ENCODE data around the gene BTBD9. TPM values are rescaled to one million over a fixed set of nuclear protein-coding genes. Genes with fewer than 3 reads are reported as not detected.

The BTBD9 gene
- total RNA-seq, 1 donor from 2014 or later, result 14.8 TPM

DNA sequence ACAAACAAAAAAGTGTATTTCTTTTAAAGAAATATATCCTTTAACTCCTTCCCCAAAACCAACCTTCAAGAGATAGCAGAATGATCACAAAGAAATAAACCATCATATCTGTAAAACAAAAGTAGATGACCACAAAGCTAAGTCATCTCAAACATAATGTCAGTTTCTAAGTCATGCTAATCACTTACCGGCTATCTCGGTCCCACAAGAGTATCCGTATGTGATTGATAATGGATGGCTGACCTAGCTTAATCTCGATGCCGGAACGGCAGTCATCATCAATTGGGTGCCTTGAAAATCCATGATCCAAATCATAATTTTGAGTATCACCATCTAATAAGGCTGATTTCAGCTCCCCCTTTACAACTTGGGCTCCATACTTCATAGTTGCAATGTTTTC is 59.7 kb downstream of the BTBD9 start:
- H3K4me1 Mint-ChIP-seq (ENCODE audit: low read depth), result no peaks in the 10 kb centered on the region

DNA sequence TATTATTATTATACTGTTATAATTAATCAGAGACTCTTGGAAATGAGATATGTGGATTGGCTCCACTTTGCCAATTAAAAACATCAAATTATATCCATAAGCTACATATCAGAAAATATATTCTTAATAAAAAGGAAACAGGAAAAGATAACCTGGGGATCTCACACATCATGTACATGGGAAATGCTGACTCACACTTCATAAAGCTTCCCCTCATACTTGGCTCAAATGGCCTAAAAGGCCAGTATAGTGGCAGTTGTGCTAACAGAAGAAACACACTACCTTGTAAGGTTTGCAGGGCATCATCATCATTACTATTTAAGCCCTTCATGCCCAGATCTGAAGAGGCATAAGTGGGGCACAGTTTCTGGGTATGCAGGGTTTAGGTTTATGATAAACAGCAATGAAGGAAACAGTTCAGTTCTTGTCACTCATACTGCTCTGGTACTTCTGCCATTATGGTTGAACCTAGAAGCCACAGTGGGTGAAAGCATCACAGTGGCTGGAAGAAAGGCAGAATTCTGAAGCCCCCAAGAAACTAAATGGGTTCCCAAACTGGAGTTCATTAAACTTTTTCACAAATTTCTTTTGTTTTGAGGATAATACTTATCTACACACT is 60.6 kb downstream of the BTBD9 start:
- Mint-ChIP-seq H3K27me3 (ENCODE audit: low read depth) (no peaks in the 10 kb centered on the region), H3K36me3 (ENCODE audit: low read depth) (peaks cover 9% of the 10 kb centered on the region), H3K4me3 (ENCODE audit: unreplicated experiment) (no peak overlapping the region), H3K27ac (ENCODE audit: unreplicated experiment) (no peak overlapping the region), H3K4me1 (ENCODE audit: low read depth) (no peaks in the 10 kb centered on the region), H3K9me3 (ENCODE audit: low read depth) (peaks cover 5% of the 10 kb centered on the region)
- TF ChIP-seq, protein P1, sequence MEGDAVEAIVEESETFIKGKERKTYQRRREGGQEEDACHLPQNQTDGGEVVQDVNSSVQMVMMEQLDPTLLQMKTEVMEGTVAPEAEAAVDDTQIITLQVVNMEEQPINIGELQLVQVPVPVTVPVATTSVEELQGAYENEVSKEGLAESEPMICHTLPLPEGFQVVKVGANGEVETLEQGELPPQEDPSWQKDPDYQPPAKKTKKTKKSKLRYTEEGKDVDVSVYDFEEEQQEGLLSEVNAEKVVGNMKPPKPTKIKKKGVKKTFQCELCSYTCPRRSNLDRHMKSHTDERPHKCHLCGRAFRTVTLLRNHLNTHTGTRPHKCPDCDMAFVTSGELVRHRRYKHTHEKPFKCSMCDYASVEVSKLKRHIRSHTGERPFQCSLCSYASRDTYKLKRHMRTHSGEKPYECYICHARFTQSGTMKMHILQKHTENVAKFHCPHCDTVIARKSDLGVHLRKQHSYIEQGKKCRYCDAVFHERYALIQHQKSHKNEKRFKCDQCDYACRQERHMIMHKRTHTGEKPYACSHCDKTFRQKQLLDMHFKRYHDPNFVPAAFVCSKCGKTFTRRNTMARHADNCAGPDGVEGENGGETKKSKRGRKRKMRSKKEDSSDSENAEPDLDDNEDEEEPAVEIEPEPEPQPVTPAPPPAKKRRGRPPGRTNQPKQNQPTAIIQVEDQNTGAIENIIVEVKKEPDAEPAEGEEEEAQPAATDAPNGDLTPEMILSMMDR (IDR thresholded peaks at IDR 0.05), result no peak
- no peak for DNase-seq (ENCODE audit: low spot score)

More for the DNA sequence above, 59.7 kb downstream of the BTBD9 start:
- H3K4me3 Mint-ChIP-seq (ENCODE audit: unreplicated experiment), result no peak overlapping the region
- H3K27ac Mint-ChIP-seq (ENCODE audit: unreplicated experiment), result no peak overlapping the region
- H3K27me3 Mint-ChIP-seq (ENCODE audit: low read depth), result no peaks in the 10 kb centered on the region
- DNase-seq (ENCODE audit: low spot score), result no peak
- H3K9me3 Mint-ChIP-seq (ENCODE audit: low read depth), result no peaks in the 10 kb centered on the region
- H3K36me3 Mint-ChIP-seq (ENCODE audit: low read depth), result peaks cover 6% of the 10 kb centered on the region
- TF ChIP-seq, protein P1 (IDR thresholded peaks at IDR 0.05), result no peak

DNA sequence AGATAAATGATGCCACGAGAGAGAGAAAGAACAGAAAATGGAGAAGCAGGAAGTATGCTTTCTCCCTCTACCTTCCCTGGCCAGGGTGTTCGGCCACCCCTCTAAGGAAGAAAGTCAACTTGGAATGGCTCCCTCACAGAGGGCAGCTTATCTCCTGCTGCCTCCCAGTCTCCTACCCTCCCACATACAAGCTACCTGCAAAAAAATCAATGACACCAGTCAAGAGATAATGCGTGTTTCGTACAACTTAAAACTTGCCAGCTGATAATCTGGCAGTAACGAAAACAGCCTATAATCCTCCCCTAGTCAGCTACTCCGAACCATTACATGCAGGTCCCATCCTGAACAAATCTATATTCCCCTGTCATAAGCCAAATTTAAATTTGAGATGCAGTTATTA is 61.7 kb downstream of the BTBD9 start:
- H3K27me3 Mint-ChIP-seq (ENCODE audit: low read depth), result no peaks in the 10 kb centered on the region
- H3K36me3 Mint-ChIP-seq (ENCODE audit: low read depth), result peaks cover 9% of the 10 kb centered on the region
- H3K4me1 Mint-ChIP-seq (ENCODE audit: low read depth), result no peaks in the 10 kb centered on the region
- no peak for DNase-seq (ENCODE audit: low spot score)
- no peak overlapping the region for H3K4me3 Mint-ChIP-seq (ENCODE audit: unreplicated experiment)
- H3K9me3 Mint-ChIP-seq (ENCODE audit: low read depth), result peaks cover 5% of the 10 kb centered on the region
- peak overlapping the region; percentile 18 for H3K27ac Mint-ChIP-seq (ENCODE audit: unreplicated experiment)
- TF ChIP-seq, protein P1 (IDR thresholded peaks at IDR 0.05), result no peak

DNA sequence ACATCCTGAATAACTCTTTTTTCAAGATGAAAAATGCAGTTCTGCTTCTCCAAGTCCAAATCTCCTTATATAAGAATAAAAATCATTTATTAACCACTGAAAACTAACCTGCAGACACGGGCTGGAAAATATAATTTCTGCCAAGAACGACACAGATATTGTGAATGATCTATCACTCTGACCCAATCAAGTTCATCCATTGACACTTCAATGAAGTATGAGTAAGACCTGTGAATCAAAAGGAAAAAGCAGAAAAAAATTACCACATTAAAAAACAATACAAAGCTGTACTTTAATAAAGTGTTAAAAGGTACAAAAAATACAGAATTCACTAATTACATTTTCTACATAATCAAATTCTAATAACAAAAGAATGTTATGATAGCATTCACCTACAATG is 62.2 kb downstream of the BTBD9 start:
- H3K27ac Mint-ChIP-seq (ENCODE audit: unreplicated experiment), result no peak overlapping the region

DNA sequence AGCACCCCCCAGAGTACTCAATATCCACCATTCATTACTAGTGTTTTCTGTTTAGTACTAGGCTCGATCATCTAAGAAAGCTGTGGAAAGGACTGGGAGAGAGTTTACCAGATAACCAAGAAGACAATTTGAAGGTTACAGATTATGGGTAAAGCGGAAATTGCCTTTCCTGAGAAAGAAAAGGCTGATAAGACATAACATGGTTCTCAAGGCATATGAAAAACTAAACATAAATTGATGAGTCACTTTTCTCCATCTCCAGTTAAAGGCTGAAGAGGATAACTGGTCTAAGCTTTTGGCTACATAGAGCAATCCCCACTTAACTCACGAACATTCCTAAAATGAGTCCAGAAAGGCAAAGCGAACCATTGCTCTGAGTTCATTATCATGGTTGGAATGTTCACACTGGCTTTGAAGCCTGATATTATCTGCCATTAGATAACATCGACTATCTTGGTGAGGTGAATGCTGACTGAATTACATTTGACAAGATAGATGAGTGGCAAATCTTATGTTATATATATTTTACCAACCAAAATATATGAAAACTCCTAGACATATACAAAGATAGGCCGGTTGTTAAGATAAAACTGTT is 65.8 kb downstream of the BTBD9 start:
- TF ChIP-seq, protein P1 (IDR thresholded peaks at IDR 0.05), result no peak
- Mint-ChIP-seq H3K4me3 (ENCODE audit: unreplicated experiment) (no peak overlapping the region), H3K27ac (ENCODE audit: unreplicated experiment) (no peak overlapping the region), H3K9me3 (ENCODE audit: low read depth) (peaks cover 5% of the 10 kb centered on the region), H3K4me1 (ENCODE audit: low read depth) (no peaks in the 10 kb centered on the region), H3K27me3 (ENCODE audit: low read depth) (no peaks in the 10 kb centered on the region), H3K36me3 (ENCODE audit: low read depth) (peaks cover 8% of the 10 kb centered on the region)
- DNase-seq (ENCODE audit: low spot score), result no peak

More for the DNA sequence above, 62.2 kb downstream of the BTBD9 start:
- H3K27me3 Mint-ChIP-seq (ENCODE audit: low read depth), result no peaks in the 10 kb centered on the region
- H3K36me3 Mint-ChIP-seq (ENCODE audit: low read depth), result peaks cover 9% of the 10 kb centered on the region
- H3K4me3 Mint-ChIP-seq (ENCODE audit: unreplicated experiment), result no peak overlapping the region
- peaks cover 5% of the 10 kb centered on the region for H3K9me3 Mint-ChIP-seq (ENCODE audit: low read depth)
- TF ChIP-seq, protein P1 (IDR thresholded peaks at IDR 0.05), result no peak
- no peak for DNase-seq (ENCODE audit: low spot score)
- no peaks in the 10 kb centered on the region for H3K4me1 Mint-ChIP-seq (ENCODE audit: low read depth)

Measured in chondrocyte (in vitro differentiated cells).